Neural progenitor cell (in vitro differentiated cells): ENCODE measurements around the gene MYOF.

ENCODE experiments used
- EZH2 ChIP-seq: fragments of 200-600 bp; sonication (generic); IDR thresholded peaks from 2 replicates; pipeline ENCODE4 v1.6.1; 2017; ENCODE audit warnings: antibody characterized with exemption, mild to moderate bottlenecking, moderate library complexity
- EZH2phosphoT487 ChIP-seq: fragments of 200-600 bp; sonication (generic); IDR thresholded peaks from 2 replicates; pipeline ENCODE4 v1.6.1; 2017; ENCODE audit warnings: antibody characterized with exemption
- TF ChIP-seq, protein P1 (sequence below): fragments of 200-600 bp; sonication (generic); IDR thresholded peaks from 2 replicates; pipeline ENCODE4 v1.5.1; 2017; ENCODE audit warnings: antibody characterized with exemption, mild to moderate bottlenecking

DNA sequence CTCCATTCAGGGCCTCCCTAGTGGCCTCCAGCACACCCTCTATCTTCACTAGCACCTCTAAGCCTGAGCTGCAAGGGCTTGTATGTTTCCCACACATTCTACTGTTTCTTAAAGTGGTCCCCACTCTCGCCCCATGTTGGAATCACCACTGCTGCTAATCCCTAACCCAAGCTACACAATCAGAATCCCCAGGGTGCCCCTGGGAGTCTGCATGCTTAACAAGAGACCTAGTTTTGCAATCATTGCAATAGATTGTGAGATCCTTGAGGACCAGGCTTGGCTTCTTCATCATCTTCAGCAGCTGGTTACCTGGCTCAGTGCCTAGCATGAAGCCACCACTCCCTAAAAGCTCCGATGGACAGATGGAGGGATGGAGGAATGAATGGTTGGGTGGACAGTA lies 113.9 kb downstream of the MYOF start:
- TF ChIP-seq, protein P1, sequence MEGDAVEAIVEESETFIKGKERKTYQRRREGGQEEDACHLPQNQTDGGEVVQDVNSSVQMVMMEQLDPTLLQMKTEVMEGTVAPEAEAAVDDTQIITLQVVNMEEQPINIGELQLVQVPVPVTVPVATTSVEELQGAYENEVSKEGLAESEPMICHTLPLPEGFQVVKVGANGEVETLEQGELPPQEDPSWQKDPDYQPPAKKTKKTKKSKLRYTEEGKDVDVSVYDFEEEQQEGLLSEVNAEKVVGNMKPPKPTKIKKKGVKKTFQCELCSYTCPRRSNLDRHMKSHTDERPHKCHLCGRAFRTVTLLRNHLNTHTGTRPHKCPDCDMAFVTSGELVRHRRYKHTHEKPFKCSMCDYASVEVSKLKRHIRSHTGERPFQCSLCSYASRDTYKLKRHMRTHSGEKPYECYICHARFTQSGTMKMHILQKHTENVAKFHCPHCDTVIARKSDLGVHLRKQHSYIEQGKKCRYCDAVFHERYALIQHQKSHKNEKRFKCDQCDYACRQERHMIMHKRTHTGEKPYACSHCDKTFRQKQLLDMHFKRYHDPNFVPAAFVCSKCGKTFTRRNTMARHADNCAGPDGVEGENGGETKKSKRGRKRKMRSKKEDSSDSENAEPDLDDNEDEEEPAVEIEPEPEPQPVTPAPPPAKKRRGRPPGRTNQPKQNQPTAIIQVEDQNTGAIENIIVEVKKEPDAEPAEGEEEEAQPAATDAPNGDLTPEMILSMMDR, result no peak
- TF ChIP-seq EZH2phosphoT487 (no peak), EZH2 (no peak)
